Activated CD4-positive, alpha-beta memory T cell treated with anti-CD3 and anti-CD28 coated beads for 36 hours (primary cell): ENCODE measurements around the gene CCDC68. TPM values are rescaled to one million over a fixed set of nuclear protein-coding genes. Genes with fewer than 3 reads are reported as not detected.

ENCODE experiments used
- CTCF ChIA-PET: fragments of 350-600 bp; sonication (Branson Sonifier 250); formaldehyde crosslinking; loops from one replicate; lab custom pipeline; 2021; ENCODE audit warnings: antibody characterized with exemption, inconsistent platforms; lab: Charles Lee
- POLR2A ChIA-PET: fragments of 350-600 bp; sonication (Branson Sonifier 250); formaldehyde crosslinking; loops from one replicate; lab custom pipeline; 2021; ENCODE audit warnings: antibody characterized with exemption; lab: Charles Lee
- DNase-seq: peaks from one replicate; pipeline ENCODE4 v3.0.0-alpha.2; 2020
- H3K27ac Mint-ChIP-seq: one replicate; pipeline ENCODE4 v1.8.0; 2021; ENCODE audit warnings: mixed read lengths
- H3K27me3 Mint-ChIP-seq: one replicate; pipeline ENCODE4 v1.8.0; 2021; ENCODE audit warnings: mixed read lengths
- H3K36me3 Mint-ChIP-seq: one replicate; pipeline ENCODE4 v1.8.0; 2021; ENCODE audit warnings: mixed read lengths
- H3K4me1 Mint-ChIP-seq: one replicate; pipeline ENCODE4 v1.8.0; 2021; ENCODE audit warnings: low read depth, mixed read lengths
- H3K4me3 Mint-ChIP-seq: one replicate; pipeline ENCODE4 v1.8.0; 2021; ENCODE audit warnings: mild to moderate bottlenecking, mixed read lengths
- H3K9me3 Mint-ChIP-seq: one replicate; pipeline ENCODE4 v1.8.0; 2021; ENCODE audit warnings: mixed read lengths
- intact Hi-C: fragments of 100-400 bp; cut with micrococcal nuclease; formaldehyde crosslinking; loops from one replicate; pipeline ENCODE4 v1.15.1; 2023
- total RNA-seq, 2 experiments: library from RNA; stranded (reverse); gene quantifications; one replicate each; pipeline ENCODE4 v1.2.3, GENCODE V29; 2021

Gene CCDC68
- total RNA-seq, 2 experiments from 2014 or later: not detected

DNA sequence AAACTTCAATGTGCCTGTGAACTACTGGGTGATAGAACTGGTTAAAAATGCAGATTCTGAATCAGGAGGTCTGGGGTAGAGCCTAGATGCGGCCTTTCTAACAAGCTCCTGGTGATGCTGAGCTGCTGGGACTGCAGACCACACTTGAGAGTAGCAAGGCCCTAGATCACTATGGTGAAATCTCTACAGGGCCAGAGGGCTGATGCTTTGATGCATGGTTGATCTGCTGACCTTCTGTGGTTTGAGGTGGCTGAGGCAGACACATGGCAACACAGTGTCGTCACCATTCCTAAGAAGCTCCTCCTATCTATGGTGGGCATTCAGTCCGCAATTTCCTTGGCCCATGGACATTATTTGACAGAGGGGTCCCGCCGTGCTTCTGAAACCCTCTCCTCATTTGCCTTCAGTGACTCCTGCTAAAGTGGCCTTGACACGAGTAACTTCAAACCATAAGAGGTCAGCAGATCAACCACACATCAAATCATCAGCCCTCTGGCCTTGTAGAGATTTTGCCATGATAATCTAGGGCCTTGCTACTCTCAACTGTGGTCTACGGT is 19.8 kb downstream of the CCDC68 start:
- Mint-ChIP-seq H3K4me1 (no peaks in the 10 kb centered on the region), H3K27me3 (no peaks in the 10 kb centered on the region), H3K36me3 (no peaks in the 10 kb centered on the region), H3K27ac (no peak overlapping the region), H3K4me3 (no peak overlapping the region), H3K9me3 (no peaks in the 10 kb centered on the region)
- intact Hi-C loops: no loop called here
- DNase-seq: no peak
- ChIA-PET POLR2A (interaction anchor here (0.9 kb wide), 1 partner anchor 16 kb away, joined by 3 read pairs; no protein-coding TSS in a partner anchor), CTCF (no interaction called here)

DNA sequence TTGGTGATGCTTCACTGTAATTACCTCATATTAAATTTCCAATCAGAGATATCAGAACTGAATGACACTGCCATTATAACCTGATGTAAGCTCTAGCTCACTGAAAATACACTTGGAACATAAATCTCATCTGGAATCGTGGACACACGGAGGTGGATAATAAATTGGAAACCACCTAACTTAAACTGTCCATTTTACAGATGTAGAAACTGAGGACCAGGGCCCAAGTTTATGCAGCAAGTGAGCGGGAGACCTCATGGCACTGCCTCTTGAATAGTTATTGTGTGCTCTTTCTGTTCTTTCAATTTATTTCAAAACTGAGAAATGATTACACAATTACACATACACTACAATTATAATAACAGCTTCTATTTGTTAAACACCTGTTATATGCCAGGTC is 20.8 kb downstream of the CCDC68 start:
- intact Hi-C loops: no loop called here
- ChIA-PET CTCF (no interaction called here), POLR2A (no interaction called here)
- DNase-seq: no peak
- no peak overlapping the region for H3K4me3 Mint-ChIP-seq
- H3K36me3 Mint-ChIP-seq: no peaks in the 10 kb centered on the region
- no peak overlapping the region for H3K27ac Mint-ChIP-seq
- H3K4me1 Mint-ChIP-seq: no peaks in the 10 kb centered on the region
- no peaks in the 10 kb centered on the region for H3K27me3 Mint-ChIP-seq
- H3K9me3 Mint-ChIP-seq: no peaks in the 10 kb centered on the region

DNA sequence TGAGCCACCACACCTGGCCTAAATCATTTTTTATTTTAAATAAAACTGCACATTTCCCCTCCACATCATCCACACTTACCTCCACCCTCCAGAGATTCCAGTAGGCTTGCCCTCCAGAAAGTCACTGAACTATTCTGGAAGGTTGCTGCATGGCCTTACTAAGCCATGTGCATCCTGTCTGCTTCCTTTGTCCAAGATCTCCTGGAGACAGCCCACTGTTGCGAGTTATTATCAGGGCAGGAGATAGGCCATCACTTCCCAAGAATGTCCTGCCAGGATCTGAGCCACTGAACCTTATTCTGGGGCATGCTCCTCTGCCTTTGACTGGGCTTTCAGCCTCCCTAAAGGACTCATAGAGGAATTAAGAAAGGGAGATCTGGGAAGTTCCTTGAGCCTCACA is 26.8 kb downstream of the CCDC68 start:
- Mint-ChIP-seq H3K27me3 (no peaks in the 10 kb centered on the region), H3K4me1 (no peaks in the 10 kb centered on the region), H3K36me3 (no peaks in the 10 kb centered on the region), H3K4me3 (no peak overlapping the region), H3K27ac (no peak overlapping the region), H3K9me3 (no peaks in the 10 kb centered on the region)
- ChIA-PET POLR2A (no interaction called here), CTCF (no interaction called here)
- intact Hi-C loops: no loop called here
- DNase-seq: no peak

DNA sequence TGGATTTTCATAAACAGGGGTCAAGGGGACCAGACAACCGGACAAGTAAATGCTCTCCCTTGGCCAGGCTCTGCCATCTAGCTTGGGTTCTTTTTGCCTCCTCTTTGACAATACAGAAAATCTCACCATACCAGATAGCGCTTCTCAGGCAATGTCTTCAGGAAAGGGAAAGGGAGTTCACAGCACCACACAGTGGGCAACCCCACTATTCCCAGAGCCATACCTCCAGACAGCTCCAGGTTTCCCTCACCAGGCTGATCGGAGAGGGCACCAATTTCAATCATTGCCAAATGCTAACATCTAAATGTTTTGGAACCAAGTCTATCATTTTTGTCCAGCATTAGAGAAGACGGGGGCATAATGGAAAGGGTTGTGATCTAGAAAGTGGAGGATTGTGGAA is 28.1 kb downstream of the CCDC68 start:
- ChIA-PET CTCF (no interaction called here), POLR2A (no interaction called here)
- no peak overlapping the region for H3K27ac Mint-ChIP-seq
- no peaks in the 10 kb centered on the region for H3K36me3 Mint-ChIP-seq
- intact Hi-C loops: no loop called here
- no peaks in the 10 kb centered on the region for H3K9me3 Mint-ChIP-seq
- DNase-seq: no peak
- no peaks in the 10 kb centered on the region for H3K4me1 Mint-ChIP-seq
- H3K4me3 Mint-ChIP-seq: no peak overlapping the region
- no peaks in the 10 kb centered on the region for H3K27me3 Mint-ChIP-seq

DNA sequence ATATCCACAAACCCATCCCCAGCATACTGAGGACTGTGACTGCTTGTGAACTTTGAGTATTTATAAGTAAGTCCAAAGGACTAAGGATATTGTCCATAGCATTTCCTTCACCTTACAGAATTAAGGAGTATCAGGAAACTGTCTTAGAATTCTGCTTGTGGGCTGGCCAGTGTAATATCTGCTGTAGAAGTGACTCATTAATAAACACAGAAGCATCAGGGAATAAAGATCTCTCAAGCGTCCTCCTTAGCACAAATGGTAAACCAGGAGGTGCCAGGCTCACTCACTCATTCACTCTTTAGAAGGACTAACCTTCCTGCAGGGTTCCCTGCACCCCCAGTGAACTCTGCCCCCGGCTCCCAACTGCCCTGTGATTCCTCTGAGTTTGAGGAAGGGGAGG is 31.0 kb downstream of the CCDC68 start:
- DNase-seq: no peak
- H3K9me3 Mint-ChIP-seq: no peaks in the 10 kb centered on the region
- no peaks in the 10 kb centered on the region for H3K27me3 Mint-ChIP-seq
- no peaks in the 10 kb centered on the region for H3K4me1 Mint-ChIP-seq
- no peak overlapping the region for H3K27ac Mint-ChIP-seq
- ChIA-PET CTCF (no interaction called here), POLR2A (no interaction called here)
- intact Hi-C loops: no loop called here
- no peaks in the 10 kb centered on the region for H3K36me3 Mint-ChIP-seq
- no peak overlapping the region for H3K4me3 Mint-ChIP-seq

DNA sequence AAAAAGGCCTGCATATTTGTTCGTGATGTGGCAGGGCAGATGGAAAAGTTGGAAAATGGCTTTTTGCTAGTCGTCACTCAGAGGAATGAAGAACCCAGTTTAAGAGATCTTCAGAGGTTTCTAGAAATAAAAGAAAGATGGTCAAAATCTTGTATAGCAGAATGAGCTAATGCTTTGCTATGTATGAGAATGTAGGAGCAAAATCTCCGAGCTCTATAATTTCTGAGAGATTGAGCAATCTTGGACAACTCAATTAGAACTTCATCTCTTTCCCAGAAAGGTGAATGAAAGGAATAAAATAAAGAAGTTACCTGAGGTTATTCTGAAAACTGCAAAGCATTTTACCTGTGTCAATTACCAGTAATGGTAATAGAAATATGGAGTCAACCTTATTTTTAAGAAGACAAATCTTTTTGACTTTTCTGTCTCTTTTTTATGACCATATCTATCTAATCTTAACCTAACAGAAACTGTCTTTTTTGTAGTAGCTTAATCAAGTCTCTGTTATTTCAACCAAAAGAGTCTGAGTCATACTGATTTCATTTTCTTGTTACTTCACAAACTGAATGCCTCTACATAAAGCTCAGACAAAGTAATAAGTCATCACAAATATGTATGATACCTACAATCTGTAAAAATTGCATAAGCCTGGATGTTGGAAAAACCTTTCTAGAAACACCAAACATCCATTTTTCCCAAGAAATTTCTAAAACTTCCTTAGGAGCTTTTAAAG is 32.5 kb downstream of the CCDC68 start:
- H3K9me3 Mint-ChIP-seq: no peaks in the 10 kb centered on the region
- H3K36me3 Mint-ChIP-seq: no peaks in the 10 kb centered on the region
- H3K4me1 Mint-ChIP-seq: no peaks in the 10 kb centered on the region
- no peaks in the 10 kb centered on the region for H3K27me3 Mint-ChIP-seq
- no peak overlapping the region for H3K27ac Mint-ChIP-seq
- CTCF ChIA-PET: interaction anchor here (0.7 kb wide), 1 partner anchor 118 kb away, joined by 3 read pairs; no protein-coding TSS in a partner anchor
- POLR2A ChIA-PET: no interaction called here
- DNase-seq: no peak
- intact Hi-C loops: no loop called here
- H3K4me3 Mint-ChIP-seq: no peak overlapping the region

DNA sequence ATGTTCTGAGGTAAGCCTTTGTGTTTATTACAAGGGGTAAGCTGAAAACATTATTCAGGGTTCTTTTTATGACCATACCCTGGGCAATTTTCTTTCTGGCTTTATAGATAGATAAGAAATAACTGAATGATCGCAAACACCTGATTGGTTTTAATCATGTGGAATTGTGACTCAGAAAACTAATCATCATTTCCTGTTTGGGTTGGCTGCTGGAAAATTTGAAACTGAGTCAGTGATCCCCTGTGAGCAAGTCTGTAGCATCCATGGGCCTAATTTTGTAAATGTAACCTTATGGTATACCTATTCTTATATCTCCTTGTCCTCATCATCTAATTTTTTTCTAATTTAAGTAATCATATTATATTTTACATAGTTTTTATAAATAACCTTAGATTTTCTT is 34.3 kb downstream of the CCDC68 start:
- no peaks in the 10 kb centered on the region for H3K9me3 Mint-ChIP-seq
- H3K4me1 Mint-ChIP-seq: no peaks in the 10 kb centered on the region
- H3K27ac Mint-ChIP-seq: no peak overlapping the region
- H3K36me3 Mint-ChIP-seq: no peaks in the 10 kb centered on the region
- ChIA-PET CTCF (no interaction called here), POLR2A (no interaction called here)
- intact Hi-C loops: no loop called here
- H3K27me3 Mint-ChIP-seq: no peaks in the 10 kb centered on the region
- no peak for DNase-seq
- H3K4me3 Mint-ChIP-seq: no peak overlapping the region

DNA sequence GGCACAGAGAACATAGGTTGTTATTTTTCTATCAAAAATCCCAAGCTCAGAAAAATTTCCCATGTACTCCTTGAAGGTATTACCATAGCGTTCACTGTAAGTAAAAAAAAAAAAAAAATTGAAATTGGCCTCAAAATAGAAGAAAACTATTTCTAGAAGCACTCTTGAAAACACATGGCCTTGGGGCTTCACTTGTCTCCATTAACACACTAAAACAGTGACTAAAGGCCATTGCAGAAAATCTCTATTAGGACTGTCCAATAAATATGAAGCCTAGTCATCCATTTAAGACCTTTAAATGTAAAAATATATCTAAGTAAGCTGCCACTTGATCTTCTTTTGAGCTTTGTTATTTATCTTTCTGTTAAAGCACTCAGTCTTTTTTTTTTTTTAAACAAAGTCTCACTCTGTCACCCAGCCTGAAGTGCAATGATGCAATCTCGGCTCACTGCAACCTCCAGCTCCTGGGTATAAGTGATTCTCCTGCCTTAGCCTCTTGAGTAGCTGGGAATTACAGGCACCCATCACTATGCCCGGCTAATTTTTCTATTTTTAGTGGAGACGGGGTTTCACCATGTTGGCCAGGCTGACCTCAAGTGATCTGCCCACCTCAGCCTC is 35.8 kb downstream of the CCDC68 start:
- Mint-ChIP-seq H3K36me3 (no peaks in the 10 kb centered on the region), H3K4me1 (no peaks in the 10 kb centered on the region), H3K27me3 (no peaks in the 10 kb centered on the region), H3K9me3 (no peaks in the 10 kb centered on the region), H3K4me3 (no peak overlapping the region), H3K27ac (no peak overlapping the region)
- DNase-seq: no peak
- ChIA-PET POLR2A (interaction anchor here (0.7 kb wide), 1 partner anchor 16 kb away, joined by 3 read pairs; no protein-coding TSS in a partner anchor), CTCF (no interaction called here)
- intact Hi-C loops: no loop called here

DNA sequence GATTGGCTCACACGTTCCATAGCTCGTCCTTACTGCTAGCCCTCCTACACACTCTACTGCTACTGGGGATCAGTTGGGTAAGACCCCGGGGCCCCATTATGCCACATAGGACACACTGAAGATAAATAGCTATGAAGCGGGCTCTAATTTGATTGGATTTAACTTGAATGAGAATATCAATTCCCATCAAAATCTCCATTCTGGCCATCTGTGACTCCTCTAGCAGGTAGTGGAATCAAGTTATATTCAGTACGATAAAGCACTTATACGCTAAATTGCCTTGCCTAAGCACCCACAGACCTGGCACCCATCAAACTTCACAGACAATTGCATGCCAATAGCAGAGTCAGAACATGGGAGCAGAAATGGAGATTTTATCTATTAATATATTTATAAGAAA is 39.8 kb downstream of the CCDC68 start:
- H3K4me1 Mint-ChIP-seq: no peaks in the 10 kb centered on the region
- intact Hi-C loops: no loop called here
- POLR2A ChIA-PET: no interaction called here
- H3K36me3 Mint-ChIP-seq: no peaks in the 10 kb centered on the region
- H3K27me3 Mint-ChIP-seq: no peaks in the 10 kb centered on the region
- H3K9me3 Mint-ChIP-seq: no peaks in the 10 kb centered on the region
- no peak overlapping the region for H3K27ac Mint-ChIP-seq
- CTCF ChIA-PET: interaction anchor here (1.0 kb wide), 1 partner anchor 64 kb away, joined by 3 read pairs; no protein-coding TSS in a partner anchor
- no peak for DNase-seq
- no peak overlapping the region for H3K4me3 Mint-ChIP-seq

DNA sequence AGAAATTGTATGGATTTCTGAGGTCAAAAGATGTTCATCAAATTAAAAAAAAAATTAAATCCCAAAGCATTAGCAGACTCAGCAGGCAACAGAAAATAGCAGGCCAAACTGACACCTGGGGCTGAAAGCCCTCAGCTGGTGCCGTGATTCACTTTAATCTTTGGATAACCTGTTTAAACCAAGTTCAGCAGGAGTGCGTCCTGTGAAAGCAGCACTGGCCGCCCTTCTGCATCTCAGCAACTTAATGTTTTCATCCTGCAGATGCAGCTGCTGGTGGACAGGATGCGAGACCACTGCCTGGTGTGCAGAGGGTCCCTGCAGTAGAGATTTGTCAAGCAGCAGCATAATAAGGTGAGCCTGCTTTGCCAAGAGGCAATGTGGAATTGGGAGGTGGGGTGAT is 41.2 kb downstream of the CCDC68 start:
- no peaks in the 10 kb centered on the region for H3K9me3 Mint-ChIP-seq
- intact Hi-C loops: no loop called here
- POLR2A ChIA-PET: no interaction called here

DNA sequence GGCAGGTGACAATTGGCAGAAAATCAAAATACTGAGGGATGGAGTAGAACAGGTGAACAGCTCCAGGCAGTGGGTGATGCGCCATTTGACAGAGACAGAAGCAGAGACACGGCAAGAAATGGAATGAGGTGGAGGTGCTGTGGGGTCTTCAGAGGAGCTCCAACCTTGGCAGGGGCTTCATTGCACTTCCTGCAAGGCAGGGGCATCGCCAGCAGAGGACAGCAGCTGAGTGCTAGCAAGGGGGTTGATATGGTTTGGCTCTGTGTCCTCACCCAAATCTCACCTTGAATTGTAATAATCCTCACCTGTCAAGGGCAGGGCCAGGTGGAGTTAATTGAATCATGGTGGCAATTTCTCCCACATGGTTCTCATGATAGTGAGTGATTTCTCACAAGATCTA is 42.8 kb downstream of the CCDC68 start:
- no peak for DNase-seq
- Mint-ChIP-seq H3K27me3 (no peaks in the 10 kb centered on the region), H3K27ac (no peak overlapping the region), H3K36me3 (no peaks in the 10 kb centered on the region), H3K4me3 (no peak overlapping the region), H3K9me3 (no peaks in the 10 kb centered on the region), H3K4me1 (no peaks in the 10 kb centered on the region)
- intact Hi-C loops: no loop called here
- ChIA-PET CTCF (interaction anchor here (0.7 kb wide), 1 partner anchor 8 kb away, joined by 3 read pairs; no protein-coding TSS in a partner anchor), POLR2A (no interaction called here)

More for the DNA sequence above, 41.2 kb downstream of the CCDC68 start:
- Mint-ChIP-seq H3K4me1 (no peaks in the 10 kb centered on the region), H3K27ac (no peak overlapping the region), H3K4me3 (no peak overlapping the region), H3K36me3 (no peaks in the 10 kb centered on the region), H3K27me3 (no peaks in the 10 kb centered on the region)
- no peak for DNase-seq
- CTCF ChIA-PET: no interaction called here

DNA sequence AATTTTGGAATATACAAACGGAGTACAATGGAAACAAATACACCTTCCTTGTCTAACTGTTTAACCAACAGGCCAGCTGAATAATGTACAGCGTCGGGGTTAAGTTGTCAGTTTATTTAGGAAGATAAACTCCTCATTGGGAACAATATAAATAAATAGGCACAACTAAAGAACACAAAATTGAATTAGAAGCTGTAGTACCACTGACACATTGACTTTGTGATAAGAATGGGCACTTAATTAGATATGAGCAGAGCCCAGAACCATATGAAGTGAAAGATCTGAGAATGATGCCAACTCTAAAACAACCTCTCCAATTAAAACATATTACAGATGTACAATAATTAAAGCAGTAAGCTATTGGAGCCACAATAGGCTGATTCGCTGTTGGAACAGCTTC is 44.4 kb downstream of the CCDC68 start:
- Mint-ChIP-seq H3K27ac (no peak overlapping the region), H3K27me3 (no peaks in the 10 kb centered on the region), H3K4me1 (no peaks in the 10 kb centered on the region), H3K4me3 (no peak overlapping the region), H3K9me3 (no peaks in the 10 kb centered on the region), H3K36me3 (no peaks in the 10 kb centered on the region)
- intact Hi-C loops: no loop called here
- ChIA-PET CTCF (no interaction called here), POLR2A (no interaction called here)
- DNase-seq: no peak
